GM21737 (cell line): ENCODE data around the gene AP1S1.
"Not testable (repeated sequence)": the region's sequence is repeated elsewhere in the genome, so short reads cannot be mapped to it uniquely, and the experiment has no call there.

ENCODE experiments used
- ATAC-seq: cut with Tn5 transposase; IDR thresholded peaks from one replicate; pipeline ENCODE4 v1.9.1; 2021; ENCODE audit warnings: mild to moderate bottlenecking, moderate library complexity; ENCODE audit not compliant: unreplicated experiment

Gene AP1S1

GRCh38 chr7:101199522-101199921 lies 45.2 kb downstream of the AP1S1 start:
- ATAC-seq, result not testable (repeated sequence)

- ATAC-seq, result no peak
These were observed 46.2 kb downstream of the AP1S1 start for GRCh38 chr7:101200504-101200861.

- no peak for ATAC-seq
These were observed 46.8 kb downstream of the AP1S1 start, which contains the start of gene MOGAT3 for GRCh38 chr7:101200862-101201599. Gene MOGAT3 (minus strand): TSS chr7:101201036. CDS start chr7:101200854, 182 bp downstream.

- no peak for ATAC-seq
These were observed 47.7 kb downstream of the AP1S1 start for GRCh38 chr7:101201695-101202602.

- no peak for ATAC-seq
These were observed 48.3 kb downstream of the AP1S1 start for GRCh38 chr7:101202603-101202918.

- ATAC-seq, result not testable (repeated sequence)
These were observed 49.8 kb downstream of the AP1S1 start for GRCh38 chr7:101203740-101204738.

- no peak for ATAC-seq
These were observed 51.8 kb downstream of the AP1S1 start for GRCh38 chr7:101205901-101206664.

GRCh38 chr7:101206665-101207042 lies 52.4 kb downstream of the AP1S1 start:
- ATAC-seq, result no peak

GRCh38 chr7:101207459-101207858 lies 53.2 kb downstream of the AP1S1 start:
- no peak for ATAC-seq

GRCh38 chr7:101208794-101209193 lies 54.5 kb downstream of the AP1S1 start:
- no peak for ATAC-seq

GRCh38 chr7:101210143-101210542 lies 55.9 kb downstream of the AP1S1 start:
- ATAC-seq, result no peak
